ENCODE data around the gene RSPO4.

RSPO4 gene

DNA sequence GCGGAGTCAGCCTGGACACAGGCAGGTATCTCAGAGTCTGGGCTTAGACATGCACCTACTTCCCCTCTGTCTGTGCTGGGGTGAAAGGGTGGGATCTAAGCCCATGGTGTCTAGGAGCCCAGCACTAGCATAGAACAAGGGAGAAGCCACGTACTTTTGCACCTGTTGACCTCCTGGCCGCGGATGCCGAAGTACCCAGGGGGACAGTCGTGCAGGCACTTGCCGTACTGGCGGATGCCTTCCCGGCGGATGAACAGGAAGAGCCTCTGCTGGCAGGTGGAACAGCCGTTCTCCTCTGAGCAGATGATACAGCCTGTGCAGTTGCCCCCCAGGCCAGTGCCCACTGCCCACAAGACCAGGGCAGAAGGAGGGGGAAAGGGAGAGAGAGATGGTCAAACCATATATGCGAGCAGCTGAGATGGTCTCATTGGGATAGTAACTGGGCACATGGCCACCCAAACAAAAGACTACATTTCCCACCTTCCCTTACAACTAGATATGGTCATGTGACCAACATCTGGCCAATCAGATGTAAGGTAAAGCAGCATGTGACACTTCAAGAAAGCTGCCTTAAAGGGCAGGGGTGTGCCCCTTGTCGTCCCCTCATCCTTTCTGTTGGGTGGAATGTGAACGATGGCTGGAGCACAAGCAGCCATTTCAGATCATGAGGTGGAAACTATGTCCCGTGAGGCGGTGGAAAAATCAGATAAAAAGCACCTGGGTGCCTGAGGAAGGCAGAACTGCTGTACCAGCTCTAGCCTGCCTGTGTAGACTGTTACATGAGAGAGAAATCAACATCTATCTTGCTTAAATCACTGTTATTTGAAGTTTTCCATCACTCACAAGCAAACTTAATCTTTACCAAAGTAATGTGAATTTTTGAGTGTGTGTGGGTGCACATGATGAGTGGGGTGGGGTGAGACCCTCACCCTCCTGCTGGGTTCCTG, 34.0 kb downstream of the RSPO4 start:
- DNase-seq (ENCODE audit: low read depth), result peak; percentile 51

DNA sequence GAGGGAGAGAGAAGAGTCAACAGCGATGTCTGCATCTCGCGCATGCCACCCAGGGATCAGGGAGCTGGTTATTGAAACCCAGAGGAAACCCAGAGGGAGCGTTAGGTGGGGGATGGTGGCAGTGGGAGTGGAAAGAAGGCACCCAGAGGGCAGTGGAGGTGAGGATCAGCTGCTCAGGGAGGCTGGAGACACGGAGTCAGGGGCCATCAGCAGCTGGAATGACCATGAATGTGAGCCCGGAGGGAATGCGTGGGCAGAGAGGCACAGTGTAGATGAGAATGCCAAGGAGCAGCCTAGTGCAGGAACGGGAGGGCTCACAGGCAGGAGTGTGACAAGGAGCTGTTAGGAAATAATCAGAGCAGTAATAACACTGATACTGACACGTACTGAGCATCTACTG, 36.2 kb downstream of the RSPO4 start:
- no peak for DNase-seq (ENCODE audit: low read depth)

DNA sequence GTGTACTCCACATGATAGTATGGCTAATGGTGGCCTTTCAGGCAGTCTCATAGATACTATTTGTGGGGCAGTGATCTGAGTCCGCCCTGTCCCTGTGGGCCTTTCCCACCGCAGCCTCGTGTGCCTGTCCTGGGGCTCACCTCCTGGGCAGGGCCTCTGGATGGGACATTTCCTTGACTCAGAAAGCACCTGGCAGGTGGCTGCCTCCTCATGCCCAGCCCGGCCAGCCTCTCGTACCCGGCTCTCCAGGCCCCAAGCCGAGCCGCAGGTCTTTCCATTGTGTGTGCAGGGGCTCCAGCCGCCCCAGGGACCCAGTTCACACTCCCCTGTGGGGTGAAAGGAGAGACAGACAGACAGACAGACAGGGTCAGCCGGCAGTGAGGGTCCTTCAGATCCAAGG, 38.3 kb downstream of the RSPO4 start:
- DNase-seq (ENCODE audit: low read depth), result no peak

DNA sequence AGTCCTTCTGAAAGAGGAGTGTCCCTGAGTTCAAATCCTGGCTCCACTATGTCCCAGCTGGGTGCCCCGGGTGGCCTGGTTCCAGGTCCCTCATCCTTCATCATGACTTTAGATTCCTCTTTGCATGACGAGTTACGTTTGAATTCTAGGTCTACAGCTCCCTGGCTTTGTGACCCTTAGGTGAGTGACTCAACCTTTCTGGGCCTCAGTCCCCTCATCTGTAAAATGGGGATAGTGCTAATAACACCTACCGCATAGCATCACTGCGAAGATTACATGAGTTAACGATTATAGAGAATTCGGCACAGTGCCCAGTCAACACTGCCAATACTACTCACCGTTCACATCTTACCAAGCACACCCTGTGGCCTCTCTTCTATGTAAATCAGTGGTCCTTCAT, 39.4 kb downstream of the RSPO4 start:
- no peak for DNase-seq (ENCODE audit: low read depth)

DNA sequence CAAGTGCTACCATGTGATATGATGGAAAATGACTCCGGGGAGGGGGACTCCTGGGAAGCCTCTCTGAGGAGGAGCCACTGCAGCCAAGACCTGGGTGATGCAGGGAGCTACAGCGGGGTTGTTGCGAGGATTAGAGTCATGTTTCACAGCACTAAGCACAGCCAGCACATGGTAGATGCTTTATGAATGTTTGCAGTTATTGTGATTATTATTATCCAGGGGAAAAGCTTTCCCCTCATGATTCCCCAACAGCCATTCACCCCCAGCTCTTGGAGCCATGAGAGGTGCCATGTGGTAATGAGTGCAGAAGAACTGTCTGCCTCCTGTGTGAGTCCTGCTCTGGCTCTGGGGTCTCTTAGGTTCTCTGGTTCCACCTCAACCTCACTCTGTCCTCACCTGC, 39.9 kb downstream of the RSPO4 start:
- DNase-seq (ENCODE audit: low read depth), result no peak

DNA sequence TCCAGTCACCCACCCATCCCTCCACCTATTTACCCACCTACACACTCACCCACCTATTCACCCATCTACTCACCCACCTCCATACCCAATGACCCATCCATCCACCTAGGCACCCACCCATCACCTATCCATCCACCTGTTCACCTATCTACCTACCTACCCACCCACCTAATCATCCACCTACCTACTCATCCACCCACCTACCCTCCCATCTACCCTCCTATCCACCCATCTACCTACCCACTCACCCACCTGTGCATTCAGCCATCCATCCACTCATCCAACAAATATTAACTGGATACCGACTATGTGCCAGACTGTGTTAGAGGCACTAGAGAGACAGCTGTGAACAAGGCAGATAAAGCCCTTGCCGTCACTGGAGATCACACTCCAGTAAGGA, 40.3 kb downstream of the RSPO4 start:
- no peak for DNase-seq (ENCODE audit: low read depth)

DNA sequence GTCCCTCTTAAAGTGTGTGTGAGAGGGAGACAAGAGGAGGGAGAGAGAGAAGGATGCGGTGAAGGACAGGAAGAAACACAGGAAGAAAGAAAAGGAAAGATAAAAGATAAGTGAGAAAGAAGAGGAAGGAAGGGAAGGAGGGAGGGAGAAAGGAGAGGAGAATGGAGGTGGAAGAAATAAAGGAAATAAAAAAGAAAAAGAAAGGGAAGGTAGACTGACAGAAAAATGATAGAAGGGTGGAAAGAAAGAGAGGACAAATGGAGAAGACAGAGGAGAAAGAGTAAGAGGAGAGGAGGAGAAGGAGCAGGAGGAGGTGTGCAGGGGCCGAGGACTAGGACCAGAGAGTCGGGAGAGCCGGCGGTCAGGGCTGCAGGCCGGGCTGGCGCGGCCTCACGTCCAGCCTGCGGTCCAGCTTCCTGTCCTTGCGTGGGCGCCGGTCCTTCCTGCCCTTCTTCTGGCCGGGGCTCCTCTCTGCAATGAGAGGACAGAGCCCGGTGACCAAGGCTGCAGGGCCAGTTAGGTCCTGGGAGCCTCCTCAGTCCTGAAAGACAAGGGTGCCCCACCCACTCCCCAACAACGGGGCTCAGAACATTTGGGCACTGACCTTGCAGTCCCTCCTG, 42.0 kb downstream of the RSPO4 start:
- no peak for DNase-seq (ENCODE audit: low read depth)

DNA sequence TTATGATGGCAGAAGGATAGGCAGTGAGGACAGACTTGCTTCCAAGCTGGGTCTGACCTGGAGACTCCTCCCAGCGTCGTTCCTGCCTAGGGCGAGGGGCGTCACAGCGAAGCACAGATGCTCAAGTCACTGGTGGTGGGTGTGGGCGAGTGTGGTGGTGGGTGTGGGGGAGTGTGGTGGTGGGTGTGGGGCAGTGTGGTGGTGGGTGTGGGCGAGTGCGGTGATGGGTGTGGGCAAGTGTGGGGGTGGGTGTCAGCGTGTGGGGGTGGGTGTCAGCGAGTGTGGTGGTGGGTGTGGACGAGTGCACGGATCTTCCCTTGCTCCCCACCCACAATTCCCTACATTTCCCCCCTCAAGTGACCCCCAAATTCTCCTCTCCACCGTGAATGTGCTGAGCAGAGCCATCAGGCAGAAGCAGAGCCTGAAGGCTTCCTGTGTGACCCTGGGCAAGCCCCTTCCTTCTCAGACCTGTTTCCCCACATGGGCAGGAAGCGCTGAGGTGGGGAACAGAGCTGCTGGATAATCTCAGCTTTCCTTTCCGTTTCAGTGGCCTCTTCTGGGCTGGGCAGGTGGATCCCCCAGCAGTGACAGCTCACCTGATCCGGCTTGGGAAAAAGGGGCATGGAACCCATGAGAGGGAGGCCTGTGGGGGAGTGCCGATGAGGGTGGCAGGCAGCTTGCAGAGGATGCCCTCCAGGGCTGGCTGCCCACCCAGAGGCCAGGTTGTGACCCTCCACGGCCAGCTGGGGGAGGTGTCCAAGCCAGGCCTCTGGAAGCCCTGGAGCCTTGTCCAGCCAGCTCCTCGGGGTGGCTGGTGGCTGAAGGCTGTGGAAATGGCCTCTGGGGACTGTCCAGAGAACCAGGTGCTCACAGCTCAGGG, 42.9 kb downstream of the RSPO4 start:
- no peak for DNase-seq (ENCODE audit: low read depth)

DNA sequence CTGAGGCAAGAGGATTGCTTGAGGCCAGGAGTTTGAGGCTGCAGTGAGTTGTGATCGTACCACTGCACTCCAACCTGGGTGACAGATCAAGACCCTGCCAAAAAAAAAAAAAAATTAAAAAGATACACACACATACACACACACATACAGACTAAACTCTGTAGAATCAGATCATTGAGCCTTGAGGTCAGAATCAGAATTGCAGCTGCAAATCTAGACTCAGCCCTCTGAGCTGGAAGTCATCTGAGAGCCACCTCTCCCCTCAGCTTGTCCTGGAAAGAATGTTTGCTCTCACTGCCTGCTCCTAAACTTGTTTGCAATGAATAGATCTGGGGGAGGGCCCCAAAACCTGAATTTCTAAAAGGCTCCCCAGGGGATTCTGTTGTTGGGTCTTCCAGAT, 44.6 kb downstream of the RSPO4 start:
- peak; percentile 11 for DNase-seq (ENCODE audit: low read depth)

DNA sequence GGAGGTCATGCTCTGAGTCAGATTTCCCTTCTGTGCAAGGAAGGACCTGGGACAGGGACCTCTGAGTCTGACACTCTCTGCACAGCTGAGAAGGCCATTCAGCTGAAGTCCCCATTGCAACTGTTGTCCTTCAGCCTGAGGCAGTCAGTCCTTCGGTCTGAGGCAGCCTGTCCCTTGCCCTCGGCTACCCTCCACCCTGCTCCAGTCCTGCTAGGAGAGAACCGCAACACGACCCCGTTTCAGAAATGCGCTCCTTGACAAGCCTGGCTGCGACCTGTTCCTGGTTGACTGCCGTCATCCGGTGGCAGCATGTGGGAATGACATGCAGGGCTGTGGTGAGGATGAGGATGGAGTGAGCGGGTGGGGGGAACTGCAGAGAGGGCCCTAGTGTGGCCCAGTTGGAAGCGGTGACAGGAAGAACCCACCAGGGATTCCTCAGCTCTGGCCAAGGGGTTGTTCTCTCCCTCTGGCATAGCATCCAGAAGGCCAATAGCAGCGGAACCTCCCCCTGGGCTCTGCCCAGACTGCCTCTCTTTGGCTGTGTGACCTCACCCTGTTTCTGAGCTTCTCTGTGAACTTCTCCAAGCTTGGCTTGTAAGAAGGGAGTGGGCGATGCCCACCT, 45.7 kb downstream of the RSPO4 start:
- peak; percentile 46 for DNase-seq (ENCODE audit: low read depth)

DNA sequence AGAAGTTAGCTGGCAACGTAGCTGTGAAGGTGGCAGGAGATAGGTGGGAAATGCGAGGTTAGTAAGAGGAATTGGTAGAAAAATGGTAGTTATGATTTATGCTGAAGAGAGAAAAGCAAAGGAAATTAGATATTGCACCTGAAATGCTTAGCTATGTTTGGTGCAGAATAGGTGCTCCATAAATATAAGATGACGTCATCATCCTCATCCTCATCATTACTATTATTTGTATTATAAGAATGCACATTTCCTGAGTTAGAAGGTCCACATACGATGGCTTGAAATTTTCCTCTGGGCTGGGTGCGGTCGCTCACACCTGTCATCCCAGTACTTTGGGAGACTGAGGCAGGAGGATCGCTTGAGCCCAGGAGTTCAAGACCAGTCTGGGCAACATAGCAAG, 46.5 kb downstream of the RSPO4 start:
- no peak for DNase-seq (ENCODE audit: low read depth)

DNA sequence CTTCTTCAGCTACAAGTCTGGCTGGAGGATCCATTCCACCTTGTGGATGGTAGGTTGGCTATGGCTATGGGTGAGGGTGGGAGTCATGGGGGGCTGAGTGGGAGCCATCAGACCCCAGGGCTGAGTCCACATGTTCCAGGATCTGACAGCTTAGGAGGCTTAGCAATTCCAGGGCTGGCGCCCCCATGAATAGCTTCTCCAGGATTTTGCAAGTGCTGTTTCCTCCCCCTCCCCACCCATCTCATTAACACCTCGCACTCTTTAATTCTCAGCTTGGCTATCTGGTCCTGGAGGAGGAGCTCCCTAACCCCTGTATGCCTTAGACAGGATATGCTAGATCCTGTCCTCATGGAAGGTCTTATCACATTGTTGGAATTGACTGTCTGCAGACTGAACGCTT, 47.0 kb downstream of the RSPO4 start:
- DNase-seq (ENCODE audit: low read depth), result no peak

DNA sequence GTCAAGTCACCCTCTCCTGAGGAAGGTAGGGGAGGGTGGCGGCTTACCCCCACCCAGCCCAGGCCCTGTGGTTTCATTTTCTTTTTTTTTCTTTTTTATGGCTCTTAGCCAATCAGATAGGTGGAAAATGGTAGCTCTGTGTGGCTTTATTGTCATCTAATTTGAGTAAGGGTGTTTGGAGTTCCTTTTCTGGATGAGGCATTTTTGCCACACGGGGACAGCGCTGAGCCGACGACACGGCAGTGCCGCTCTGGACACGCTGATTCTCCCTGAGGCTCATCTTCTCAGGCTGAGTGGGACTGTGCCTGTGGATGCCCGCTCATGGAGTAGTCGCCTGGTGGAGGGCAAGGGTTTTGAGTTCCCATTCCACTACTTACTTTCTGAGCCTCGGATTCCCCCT, 48.4 kb downstream of the RSPO4 start:
- no peak for DNase-seq (ENCODE audit: low read depth)

DNA sequence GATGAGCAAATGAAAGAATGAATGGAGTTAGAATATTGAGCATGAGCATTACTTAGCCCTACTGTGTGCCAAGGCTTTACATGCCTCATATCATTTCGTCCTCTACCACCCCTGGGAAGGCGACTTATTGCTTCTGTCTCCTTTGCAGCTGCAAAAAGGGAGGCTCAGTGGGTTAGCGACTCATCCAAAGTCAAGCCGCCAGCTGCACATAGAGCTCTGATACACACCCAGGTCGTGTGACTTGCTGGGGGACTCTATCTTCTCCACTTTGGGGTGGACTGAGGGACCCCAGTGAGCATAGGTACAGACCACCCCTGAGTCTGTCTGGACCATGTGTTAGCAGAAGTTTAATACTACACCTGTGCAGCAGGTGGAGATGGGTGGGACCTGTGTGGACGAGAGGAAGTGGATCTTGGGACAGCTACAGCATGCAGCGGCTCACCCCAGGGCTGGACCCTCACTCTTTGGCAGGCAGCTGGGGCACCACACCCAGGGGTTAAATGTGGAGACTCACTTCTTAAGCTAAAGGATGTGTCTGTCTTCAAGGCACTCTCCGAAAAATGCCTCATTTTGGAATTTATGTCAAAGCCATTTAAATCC, 49.8 kb downstream of the RSPO4 start:
- DNase-seq (ENCODE audit: low read depth), result no peak

DNA sequence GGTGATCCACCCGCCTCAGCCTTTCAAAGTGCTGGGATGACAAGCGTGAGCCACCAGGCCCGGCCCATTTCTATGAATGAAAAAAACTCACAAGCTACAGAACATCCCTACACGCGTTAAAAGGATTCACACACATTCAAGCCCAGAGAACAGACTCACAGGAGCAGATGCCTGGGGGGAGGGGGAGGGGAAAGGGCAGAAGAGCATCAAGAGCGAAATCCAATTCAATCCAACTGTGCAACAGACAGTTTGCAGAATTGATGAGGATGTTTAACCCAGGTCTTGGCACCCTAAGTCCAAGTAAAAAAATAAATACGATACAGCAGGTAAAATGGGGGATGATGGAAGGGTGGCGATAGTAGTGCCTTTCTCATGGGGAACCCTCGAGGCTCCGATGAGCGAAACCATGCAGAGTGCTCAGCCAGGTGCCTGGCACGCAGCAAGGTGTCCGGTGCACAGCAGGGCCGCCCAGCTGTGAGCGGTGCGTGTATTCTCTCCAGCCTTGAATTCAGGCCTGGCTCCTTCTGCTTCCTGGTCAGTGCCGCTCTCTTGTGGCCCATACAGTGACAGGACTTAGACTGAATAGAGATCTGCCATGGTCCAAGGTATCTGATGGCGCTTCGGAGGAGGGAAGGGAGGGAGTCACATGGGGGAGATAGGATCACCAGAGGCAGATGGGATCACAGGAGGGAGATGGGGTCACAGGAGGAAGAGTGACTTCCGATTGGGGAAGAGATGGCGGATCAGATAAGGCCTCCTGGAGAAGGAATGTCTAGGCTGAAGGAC, 50.5 kb downstream of the RSPO4 start:
- no peak for DNase-seq (ENCODE audit: low read depth)

DNA sequence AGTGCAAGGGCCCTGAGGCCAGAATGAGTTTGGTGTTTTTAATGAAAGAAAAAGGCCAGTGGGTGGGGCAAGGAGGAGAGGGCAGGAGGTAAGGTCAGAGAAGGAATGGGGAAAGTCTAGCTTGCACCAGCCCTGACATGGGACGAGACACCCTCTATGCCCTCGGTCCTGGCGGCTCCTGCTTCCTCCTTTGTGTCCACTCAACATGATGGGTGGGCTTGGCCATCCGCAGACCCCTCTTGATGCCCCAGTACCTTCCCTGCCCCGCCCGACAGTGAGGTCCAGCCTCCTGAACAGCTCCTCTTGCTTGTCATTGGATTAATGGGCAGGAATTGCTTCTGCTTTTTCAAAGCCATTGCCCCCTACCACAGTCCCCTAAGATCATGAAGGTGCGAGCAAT, 52.4 kb downstream of the RSPO4 start:
- no peak for DNase-seq (ENCODE audit: low read depth)

DNA sequence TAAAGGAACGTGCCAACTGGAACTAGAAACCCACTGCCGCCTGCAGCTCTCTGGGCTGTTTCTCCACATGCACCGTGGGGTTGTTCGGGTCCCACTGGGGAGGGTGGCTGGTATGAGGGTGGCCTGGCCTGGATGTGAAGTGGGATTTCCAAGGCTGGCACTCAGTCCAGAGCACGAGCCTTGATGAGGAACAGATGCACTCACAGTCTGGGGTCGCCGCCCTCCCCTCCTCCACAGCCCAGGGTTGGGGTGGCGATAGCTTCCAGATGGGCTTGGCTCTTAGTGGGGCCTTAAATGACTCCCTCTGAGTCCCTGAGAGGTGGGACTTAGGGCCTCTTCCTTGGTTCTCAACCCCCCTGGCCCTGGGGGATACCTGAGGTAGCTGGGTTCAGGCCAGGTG, 55.3 kb downstream of the RSPO4 start:
- DNase-seq (ENCODE audit: low read depth), result no peak

DNA sequence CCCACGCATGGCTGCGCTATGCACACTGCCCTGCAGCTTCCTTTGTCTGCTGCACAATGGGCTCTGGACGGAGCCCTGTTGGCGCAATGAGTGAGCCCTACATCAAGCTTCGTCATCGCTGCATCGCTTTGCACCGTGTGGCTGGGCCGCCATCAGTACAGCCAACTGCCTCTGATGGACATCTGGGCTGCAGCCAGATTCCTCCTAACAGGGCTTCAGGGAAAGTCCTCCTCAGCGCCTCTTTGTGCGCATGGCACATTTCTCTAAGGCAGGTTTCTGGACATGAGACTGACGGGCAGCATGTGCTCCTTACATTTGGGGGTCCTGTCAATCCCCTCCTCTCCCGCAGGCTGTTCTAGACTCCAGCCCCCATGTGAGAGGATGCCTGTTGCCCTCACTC, 56.3 kb downstream of the RSPO4 start:
- no peak for DNase-seq (ENCODE audit: low read depth)

DNA sequence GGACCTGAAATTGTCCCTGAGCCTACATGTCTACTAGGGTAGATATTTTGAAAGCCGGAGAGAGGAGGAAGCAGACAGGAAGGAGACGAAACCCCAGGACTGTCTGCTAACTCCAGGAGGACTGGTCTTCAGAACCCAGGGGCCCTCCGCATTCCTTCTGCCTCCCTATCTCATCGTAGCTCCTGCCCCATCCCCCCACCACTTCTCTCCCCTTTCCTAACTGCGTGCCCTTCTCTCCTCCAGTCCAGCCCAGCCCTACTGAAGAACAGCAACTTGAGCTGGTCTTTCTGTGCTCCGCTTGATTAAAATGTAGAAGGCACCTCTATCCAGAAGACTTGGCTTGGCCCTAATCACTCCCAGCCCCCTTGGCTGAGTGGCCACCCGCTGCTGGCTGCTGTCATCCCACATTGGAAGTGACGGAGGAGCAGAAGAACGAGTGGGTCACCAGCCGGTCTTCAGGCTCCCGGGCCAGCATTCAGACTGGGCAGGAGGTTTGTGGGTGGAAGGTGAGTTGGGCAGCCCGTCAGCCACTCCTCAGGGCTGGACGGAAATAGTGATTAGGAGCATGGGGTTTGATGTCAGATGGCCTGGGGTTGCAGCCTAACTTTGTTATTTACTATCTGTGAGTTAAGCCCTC, 57.2 kb downstream of the RSPO4 start:
- DNase-seq (ENCODE audit: low read depth), result no peak

DNA sequence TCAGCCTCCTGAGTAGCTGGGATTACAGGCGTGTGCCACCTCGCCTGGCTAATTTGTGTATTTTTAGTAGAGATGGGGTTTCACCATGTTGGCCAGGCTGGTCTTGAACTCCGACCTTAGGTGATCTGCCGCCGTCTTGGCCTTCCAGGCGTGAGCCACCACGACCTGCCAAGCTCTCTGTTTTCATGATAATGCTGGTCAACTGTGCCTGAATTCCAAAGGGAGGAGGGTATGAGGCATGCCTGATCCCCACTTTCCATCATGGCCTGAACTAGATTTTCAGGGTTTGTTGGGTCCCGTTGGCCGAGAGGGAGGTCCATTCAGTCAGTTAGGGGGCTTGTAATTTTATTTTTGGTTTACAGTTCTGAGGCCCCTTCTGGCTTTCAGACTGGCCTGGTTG, 58.0 kb downstream of the RSPO4 start:
- DNase-seq (ENCODE audit: low read depth), result no peak

DNA sequence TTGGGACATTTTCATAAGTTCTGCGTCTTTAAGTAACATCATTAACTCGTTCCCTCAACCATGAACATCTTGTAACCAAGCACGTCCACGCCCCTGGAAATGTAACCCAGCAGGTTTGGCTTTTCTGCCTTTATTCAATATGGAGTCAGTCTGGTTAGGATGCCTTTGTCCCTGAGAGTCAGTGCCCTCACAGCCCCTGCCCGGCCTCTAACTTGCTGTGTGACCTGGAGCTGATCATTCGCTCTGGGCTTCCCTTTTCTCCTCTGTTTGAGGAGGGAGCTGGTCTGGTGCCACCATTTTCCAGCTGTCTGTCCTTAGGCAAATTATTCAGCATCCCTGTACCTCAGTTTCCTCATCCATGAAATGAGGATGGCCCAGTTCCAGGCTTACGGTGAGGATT, 59.5 kb downstream of the RSPO4 start:
- DNase-seq (ENCODE audit: low read depth), result no peak
